Stimulated activated CD8-positive, alpha-beta memory T cell treated with anti-CD3 and anti-CD28 coated beads, Interleukin-4, amount 100 ng/mL, for 24 hours (primary cell): ENCODE measurements around the gene RASL12.
"Not testable (repeated sequence)": the region's sequence is repeated elsewhere in the genome, so short reads cannot be mapped to it uniquely, and the experiment has no call there.

Source experiments
- DNase-seq: peaks from one replicate; pipeline ENCODE4 v3.0.0-alpha.2; 2020; ENCODE audit warnings: low read depth

The RASL12 gene

GRCh38 chr15:65055201-65055870 is 12.5 kb downstream of the RASL12 start:
- no peak for DNase-seq

GRCh38 chr15:65054333-65055200 is 13.2 kb downstream of the RASL12 start:
- peak; percentile 26 for DNase-seq

- no peak for DNase-seq
Measured at GRCh38 chr15:65052956-65053355, 14.8 kb downstream of the RASL12 start.

GRCh38 chr15:65051266-65051665 is 16.5 kb downstream of the RASL12 start:
- no peak for DNase-seq

GRCh38 chr15:65050270-65050669 is 17.5 kb downstream of the RASL12 start:
- DNase-seq: no peak

- peak; percentile 82 for DNase-seq
Measured at GRCh38 chr15:65049418-65049840, 18.4 kb downstream of the RASL12 start.

GRCh38 chr15:65048241-65048640 is 19.6 kb downstream of the RASL12 start:
- no peak for DNase-seq

GRCh38 chr15:65044724-65045481 is 22.9 kb downstream of the RASL12 start, which contains the start of gene SLC51B:
Gene SLC51B, plus strand, starts transcription at chr15:65045387. Its CDS starts 4,618 bp downstream, at chr15:65050005.
- DNase-seq: no peak

GRCh38 chr15:65044218-65044617 is 23.6 kb downstream of the RASL12 start:
- DNase-seq: not testable (repeated sequence)

GRCh38 chr15:65042776-65043327 is 24.9 kb downstream of the RASL12 start:
- no peak for DNase-seq

GRCh38 chr15:65041787-65042186 is 26.0 kb downstream of the RASL12 start:
- no peak for DNase-seq

- no peak for DNase-seq
Measured at GRCh38 chr15:65040461-65040860, 27.3 kb downstream of the RASL12 start.

- DNase-seq: no peak
Measured at GRCh38 chr15:65038836-65039235, 29.0 kb downstream of the RASL12 start.

GRCh38 chr15:65038428-65038827 is 29.4 kb downstream of the RASL12 start:
- DNase-seq: no peak

- no peak for DNase-seq
Measured at GRCh38 chr15:65037309-65037708, 30.5 kb downstream of the RASL12 start.

GRCh38 chr15:65034719-65035118 is 33.1 kb downstream of the RASL12 start:
- no peak for DNase-seq

GRCh38 chr15:65033659-65034269 is 34.0 kb downstream of the RASL12 start:
- DNase-seq: no peak

- DNase-seq: peak; percentile 22
Measured at GRCh38 chr15:65032801-65033537, 34.8 kb downstream of the RASL12 start.

- DNase-seq: no peak
Measured at GRCh38 chr15:65029736-65030208, 38.0 kb downstream of the RASL12 start.

GRCh38 chr15:65028921-65029735 is 38.7 kb downstream of the RASL12 start, which contains the start of gene MTFMT:
Gene MTFMT, minus strand, starts transcription at chr15:65029639. Its CDS starts 26 bp downstream, at chr15:65029613.
- peak; percentile 97 for DNase-seq
